ENCODE data around the gene RPS6KA5. TPM values are rescaled to one million over a fixed set of nuclear protein-coding genes. Genes with fewer than 3 reads are reported as not detected.

RPS6KA5 gene
- total RNA-seq, 1 experiment from 2014 or later = 8.6 TPM

- H3K9me2 ChIP-seq (replicated peaks; ENCODE audit: low read length) = no peaks in the 10 kb centered on the region
- no peak overlapping the region for H3K9ac ChIP-seq (ENCODE audit: low read length)
- ATAC-seq = no peak
- H3F3A ChIP-seq (ENCODE audit: low read length, unreplicated experiment) = no peaks in the 10 kb centered on the region
- BruUV-seq (replicated peaks) = no TSS peak
- TF ChIP-seq EZH2phosphoT487 (IDR thresholded peaks at IDR 0.05; ENCODE audit: borderline replicate concordance, low read length) = no peak
- TF ChIP-seq EZH2 (IDR thresholded peaks at IDR 0.05; ENCODE audit: low read length, unreplicated experiment) = no peak
- TF ChIP-seq CTCF (conservative IDR thresholded peaks at IDR 0.05; ENCODE audit: low read depth, low read length) = no peak
- peak; percentile 22 for DNase-seq
- H3K4me3 ChIP-seq (ENCODE audit: low read length) = no peak overlapping the region
- H3K79me2 ChIP-seq (ENCODE audit: low read length) = no peaks in the 10 kb centered on the region
- no peak overlapping the region for H3K4me2 ChIP-seq (ENCODE audit: low read length)
- ChIA-PET CTCF (no interaction called here), POLR2A (ENCODE audit: unreplicated experiment) (no interaction called here)
- H3K27ac ChIP-seq (ENCODE audit: low read length) = no peak overlapping the region
- no peaks in the 10 kb centered on the region for H3K27me3 ChIP-seq (ENCODE audit: low read length)
- intact Hi-C loops (cut with micrococcal nuclease) = no loop called here
- H3K36me3 ChIP-seq (ENCODE audit: low read depth, low read length) = no peaks in the 10 kb centered on the region
- H2AFZ ChIP-seq (ENCODE audit: low read length) = no peak overlapping the region
- H3K9me3 ChIP-seq (ENCODE audit: low read length) = no peaks in the 10 kb centered on the region
- H4K20me1 ChIP-seq (ENCODE audit: low read length) = no peaks in the 10 kb centered on the region
- no peaks in the 10 kb centered on the region for H3K4me1 ChIP-seq (ENCODE audit: insufficient read depth, low read length)
Measured at GRCh38 chr14:91021115-91021514, 39.3 kb downstream of the RPS6KA5 start.

- TF ChIP-seq EZH2 (IDR thresholded peaks at IDR 0.05; ENCODE audit: low read length, unreplicated experiment) (no peak), CTCF (conservative IDR thresholded peaks at IDR 0.05; ENCODE audit: low read depth, low read length) (no peak), EZH2phosphoT487 (IDR thresholded peaks at IDR 0.05; ENCODE audit: borderline replicate concordance, low read length) (no peak)
- CTCF ChIA-PET = no interaction called here
- peak; percentile 38; the same call in 1 of the 2 replicates for ATAC-seq
Measured at GRCh38 chr14:91019673-91020072, 40.8 kb downstream of the RPS6KA5 start.

GRCh38 chr14:91018481-91018880 lies 42.0 kb downstream of the RPS6KA5 start:
- no peak for TF ChIP-seq EZH2 (IDR thresholded peaks at IDR 0.05; ENCODE audit: low read length, unreplicated experiment)
- no peak for TF ChIP-seq EZH2phosphoT487 (IDR thresholded peaks at IDR 0.05; ENCODE audit: borderline replicate concordance, low read length)
- TF ChIP-seq CTCF (conservative IDR thresholded peaks at IDR 0.05; ENCODE audit: low read depth, low read length) = no peak

More at GRCh38 chr14:91019673-91020072, 40.8 kb downstream of the RPS6KA5 start:
- Histone ChIP-seq H4K20me1 (ENCODE audit: low read length) (no peaks in the 10 kb centered on the region), H3K27me3 (ENCODE audit: low read length) (no peaks in the 10 kb centered on the region), H3F3A (ENCODE audit: low read length, unreplicated experiment) (no peaks in the 10 kb centered on the region), H3K4me2 (ENCODE audit: low read length) (no peak overlapping the region), H2AFZ (ENCODE audit: low read length) (no peak overlapping the region), H3K27ac (ENCODE audit: low read length) (no peak overlapping the region), H3K9me3 (ENCODE audit: low read length) (no peaks in the 10 kb centered on the region), H3K79me2 (ENCODE audit: low read length) (no peaks in the 10 kb centered on the region), H3K9me2 (replicated peaks; ENCODE audit: low read length) (no peaks in the 10 kb centered on the region), H3K4me1 (ENCODE audit: insufficient read depth, low read length) (no peaks in the 10 kb centered on the region), H3K4me3 (ENCODE audit: low read length) (no peak overlapping the region), H3K9ac (ENCODE audit: low read length) (no peak overlapping the region), H3K36me3 (ENCODE audit: low read depth, low read length) (no peaks in the 10 kb centered on the region)
- POLR2A ChIA-PET (ENCODE audit: unreplicated experiment) = no interaction called here
- no peak for DNase-seq
- intact Hi-C loops (cut with micrococcal nuclease) = no loop called here
- no TSS peak for BruUV-seq (replicated peaks)

More at GRCh38 chr14:91018481-91018880, 42.0 kb downstream of the RPS6KA5 start:
- POLR2A ChIA-PET (ENCODE audit: unreplicated experiment) = no interaction called here
- no TSS peak for BruUV-seq (replicated peaks)
- 0 out of 2 replicates have a peak, but pooled peaks cover 2% of the 10 kb centered on the region for H4K20me1 ChIP-seq (ENCODE audit: low read length)
- H3K9me2 ChIP-seq (replicated peaks; ENCODE audit: low read length) = no peaks in the 10 kb centered on the region
- intact Hi-C loops (cut with micrococcal nuclease) = no loop called here
- no peak overlapping the region for H3K4me2 ChIP-seq (ENCODE audit: low read length)
- no peak for ATAC-seq
- H3K79me2 ChIP-seq (ENCODE audit: low read length) = no peaks in the 10 kb centered on the region
- H3F3A ChIP-seq (ENCODE audit: low read length, unreplicated experiment) = no peaks in the 10 kb centered on the region
- no peaks in the 10 kb centered on the region for H3K27me3 ChIP-seq (ENCODE audit: low read length)
- no peaks in the 10 kb centered on the region for H3K9me3 ChIP-seq (ENCODE audit: low read length)
- H3K27ac ChIP-seq (ENCODE audit: low read length) = no peak overlapping the region
- no peak overlapping the region for H2AFZ ChIP-seq (ENCODE audit: low read length)
- CTCF ChIA-PET = no interaction called here
- no peaks in the 10 kb centered on the region for H3K36me3 ChIP-seq (ENCODE audit: low read depth, low read length)
- no peak overlapping the region for H3K9ac ChIP-seq (ENCODE audit: low read length)
- H3K4me3 ChIP-seq (ENCODE audit: low read length) = no peak overlapping the region
- DNase-seq = no peak
- no peaks in the 10 kb centered on the region for H3K4me1 ChIP-seq (ENCODE audit: insufficient read depth, low read length)

Measured in PC-3 (cell line).